ENCODE measurements around the gene SCN3A. TPM values are rescaled to one million over a fixed set of nuclear protein-coding genes. Genes with fewer than 3 reads are reported as not detected.
A peak's percentile ranks its signal among the peaks of the same experiment; 100 is the strongest.

The SCN3A gene
- total and polyA plus RNA-seq, 2 donors (not counting 1 experiment from before 2014, with no cell fraction given) = 5.4 to 6.1 TPM

DNA sequence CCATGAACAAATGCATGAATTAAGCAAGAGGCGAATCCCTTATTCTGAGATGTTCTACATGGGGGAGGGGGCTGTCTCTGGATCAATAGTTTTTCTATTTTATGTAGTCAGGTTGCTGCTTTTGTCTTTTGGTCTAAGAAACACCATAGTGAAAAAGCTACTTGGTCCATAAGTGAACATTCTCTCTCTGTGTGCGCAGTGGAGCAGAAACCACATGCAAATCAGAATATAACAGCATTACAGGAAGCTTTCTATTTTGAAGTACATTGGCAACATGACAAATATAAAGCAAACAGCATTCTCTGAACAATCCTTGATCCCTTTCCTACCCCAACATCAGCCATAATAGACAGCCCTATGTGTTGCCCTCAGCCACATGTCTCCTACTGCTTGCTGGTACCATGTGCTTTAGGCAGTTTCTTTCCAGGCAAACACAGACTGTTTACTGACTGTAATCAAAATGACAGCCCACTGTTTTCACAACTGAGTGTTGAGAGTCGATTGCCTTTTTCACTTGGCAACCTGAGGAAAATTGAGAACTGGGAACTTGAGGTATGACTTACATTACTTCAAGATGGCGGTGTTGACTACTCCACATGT is 10.6 kb downstream of the SCN3A start:
- peak; percentile 71 for DNase-seq
- H4K20me1 ChIP-seq (ENCODE audit: control insufficient read depth, insufficient read depth, low read length, poor library complexity, severe bottlenecking) = no peaks in the 10 kb centered on the region
- no peaks in the 10 kb centered on the region for H3K9me3 Mint-ChIP-seq (ENCODE audit: insufficient read depth)
- H3K27me3 ChIP-seq (replicated peaks in 1 of 4; ENCODE audit: control extremely low read depth in 1 of 4, control insufficient read depth in 3 of 4, insufficient read depth in 4 of 4, low read length in 3 of 4) = no peaks in the 10 kb centered on the region
- H3K79me2 ChIP-seq (ENCODE audit: control insufficient read depth, insufficient read depth, low read length) = peaks cover 63% of the 10 kb centered on the region
- H3K4me2 ChIP-seq (replicated peaks; ENCODE audit: low read depth, low read length, poor library complexity, severe bottlenecking) = peak overlapping the region; percentile 63
- POLR2A ChIA-PET = interaction anchor here (1.0 kb wide), 1 partner anchor 10 kb away, joined by 5 read pairs; the partner anchor contains the start of gene SCN3A
- H3K4me1 ChIP-seq (ENCODE audit: control insufficient read depth in 2 of 2, insufficient read depth in 2 of 2, low read length in 2 of 2) = peaks cover 31 to 66% of the 10 kb centered on the region in 2 donors
- intact Hi-C loops (cut with micrococcal nuclease) = loop anchor here (1.0 kb wide), 1 partner anchor 11 kb away; the partner anchor contains the start of gene SCN3A
- WGBS (ENCODE audit: insufficient coverage) = 42% methylated on average over 3 of the region's 4 CpGs
- CTCF ChIA-PET = interaction anchor here (1.1 to 2.1 kb wide), 3 partner anchors 10 to 179 kb away, joined by 5 to 16 read pairs (median 8); partner anchors contain the start of gene SCN3A
- peak; percentile 92 for ATAC-seq (ENCODE audit: low read depth)
- H3K9me3 ChIP-seq (ENCODE audit: control extremely low read depth in 1 of 3, control insufficient read depth in 2 of 3, insufficient read depth in 1 of 3, low read length in 2 of 3) = no peaks in the 10 kb centered on the region
- H2AFZ ChIP-seq (ENCODE audit: insufficient read depth, low read depth, low read length, poor library complexity, severe bottlenecking) = peak overlapping the region; percentile 59
- H3K27ac ChIP-seq (ENCODE audit: low read length in 2 of 2) = peak overlapping the region; percentile 75 to 82
- peaks cover 47% of the 10 kb centered on the region for H3K4me1 Mint-ChIP-seq
- peak overlapping the region; percentile 61 for H3K4me3 Mint-ChIP-seq
- no peak for TF ChIP-seq EZH2 (IDR thresholded peaks at IDR 0.05; ENCODE audit: borderline replicate concordance, insufficient read depth, low read depth, low read length, poor library complexity, severe bottlenecking)
- TF ChIP-seq, protein P1, sequence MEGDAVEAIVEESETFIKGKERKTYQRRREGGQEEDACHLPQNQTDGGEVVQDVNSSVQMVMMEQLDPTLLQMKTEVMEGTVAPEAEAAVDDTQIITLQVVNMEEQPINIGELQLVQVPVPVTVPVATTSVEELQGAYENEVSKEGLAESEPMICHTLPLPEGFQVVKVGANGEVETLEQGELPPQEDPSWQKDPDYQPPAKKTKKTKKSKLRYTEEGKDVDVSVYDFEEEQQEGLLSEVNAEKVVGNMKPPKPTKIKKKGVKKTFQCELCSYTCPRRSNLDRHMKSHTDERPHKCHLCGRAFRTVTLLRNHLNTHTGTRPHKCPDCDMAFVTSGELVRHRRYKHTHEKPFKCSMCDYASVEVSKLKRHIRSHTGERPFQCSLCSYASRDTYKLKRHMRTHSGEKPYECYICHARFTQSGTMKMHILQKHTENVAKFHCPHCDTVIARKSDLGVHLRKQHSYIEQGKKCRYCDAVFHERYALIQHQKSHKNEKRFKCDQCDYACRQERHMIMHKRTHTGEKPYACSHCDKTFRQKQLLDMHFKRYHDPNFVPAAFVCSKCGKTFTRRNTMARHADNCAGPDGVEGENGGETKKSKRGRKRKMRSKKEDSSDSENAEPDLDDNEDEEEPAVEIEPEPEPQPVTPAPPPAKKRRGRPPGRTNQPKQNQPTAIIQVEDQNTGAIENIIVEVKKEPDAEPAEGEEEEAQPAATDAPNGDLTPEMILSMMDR (IDR thresholded peaks at IDR 0.05) = no peak
- H3K4me3 ChIP-seq (ENCODE audit: control extremely low read depth in 1 of 5, extremely low read depth in 1 of 5, insufficient read depth in 1 of 5, low read depth in 2 of 5, low read length in 4 of 5) = peak overlapping the region in 2 of 5 experiments; percentile 1 to 30
- H3K27me3 Mint-ChIP-seq = peaks cover 3% of the 10 kb centered on the region
- peak overlapping the region; percentile 35 for H3K9ac ChIP-seq (ENCODE audit: low read length)
- peaks cover 0 to 5% of the 10 kb centered on the region in 2 experiments for H3K36me3 ChIP-seq (replicated peaks in 1 of 2; ENCODE audit: control extremely low read depth in 1 of 2, control insufficient read depth in 1 of 2, extremely low read depth in 1 of 2, insufficient read depth in 2 of 2, low read length in 1 of 2)
- peak overlapping the region; percentile 86 for H3K27ac Mint-ChIP-seq

DNA sequence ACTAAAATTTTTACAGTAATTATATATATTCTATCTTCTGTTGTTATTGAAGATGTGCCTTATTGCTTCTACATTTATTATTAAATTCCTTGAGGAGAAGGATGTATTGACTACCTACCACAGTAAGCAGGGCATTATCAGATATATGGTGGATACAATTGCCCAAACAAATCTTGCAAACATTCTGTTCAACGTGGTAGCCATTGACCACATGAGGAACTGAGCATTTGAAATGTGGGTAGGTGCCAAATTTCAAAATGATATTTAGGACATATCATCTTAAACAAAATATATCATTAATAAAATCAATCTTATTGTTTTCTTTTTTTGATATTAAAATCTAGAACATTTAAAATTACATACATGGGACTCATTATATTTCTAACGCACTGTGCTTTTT is 11.1 kb downstream of the SCN3A start:
- CTCF ChIA-PET = interaction anchor here (1.1 to 2.1 kb wide), 3 partner anchors 11 to 178 kb away, joined by 5 to 16 read pairs (median 8); partner anchors contain the start of gene SCN3A
- no peak for TF ChIP-seq EZH2 (IDR thresholded peaks at IDR 0.05; ENCODE audit: borderline replicate concordance, insufficient read depth, low read depth, low read length, poor library complexity, severe bottlenecking)
- TF ChIP-seq, protein P1 (IDR thresholded peaks at IDR 0.05) = no peak
- H3K27ac ChIP-seq (ENCODE audit: low read length in 2 of 2) = peak overlapping the region in 1 of 2 donors; percentile 75

More for the DNA sequence above, 11.1 kb downstream of the SCN3A start:
- Histone ChIP-seq H3K4me2 (replicated peaks; ENCODE audit: low read depth, low read length, poor library complexity, severe bottlenecking) (peak overlapping the region; percentile 63), H3K27me3 (replicated peaks in 1 of 4; ENCODE audit: control extremely low read depth in 1 of 4, control insufficient read depth in 3 of 4, insufficient read depth in 4 of 4, low read length in 3 of 4) (no peaks in the 10 kb centered on the region), H4K20me1 (ENCODE audit: control insufficient read depth, insufficient read depth, low read length, poor library complexity, severe bottlenecking) (no peaks in the 10 kb centered on the region), H3K9ac (ENCODE audit: low read length) (peak overlapping the region; percentile 35), H3K4me3 (ENCODE audit: control extremely low read depth in 1 of 5, extremely low read depth in 1 of 5, insufficient read depth in 1 of 5, low read depth in 2 of 5, low read length in 4 of 5) (peak overlapping the region in 1 of 5 experiments; percentile 30), H3K9me3 (ENCODE audit: control extremely low read depth in 1 of 3, control insufficient read depth in 2 of 3, insufficient read depth in 1 of 3, low read length in 2 of 3) (no peaks in the 10 kb centered on the region), H3K4me1 (ENCODE audit: control insufficient read depth in 2 of 2, insufficient read depth in 2 of 2, low read length in 2 of 2) (peaks cover 31 to 60% of the 10 kb centered on the region in 2 donors), H2AFZ (ENCODE audit: insufficient read depth, low read depth, low read length, poor library complexity, severe bottlenecking) (no peak overlapping the region), H3K79me2 (ENCODE audit: control insufficient read depth, insufficient read depth, low read length) (peaks cover 58% of the 10 kb centered on the region), H3K36me3 (replicated peaks in 1 of 2; ENCODE audit: control extremely low read depth in 1 of 2, control insufficient read depth in 1 of 2, extremely low read depth in 1 of 2, insufficient read depth in 2 of 2, low read length in 1 of 2) (peaks cover 0 to 5% of the 10 kb centered on the region in 2 experiments)
- DNase-seq (no peak), ATAC-seq (ENCODE audit: low read depth) (peak; percentile 37)
- Mint-ChIP-seq H3K27me3 (peaks cover 3% of the 10 kb centered on the region), H3K9me3 (ENCODE audit: insufficient read depth) (no peaks in the 10 kb centered on the region), H3K4me1 (peaks cover 44% of the 10 kb centered on the region), H3K27ac (peak overlapping the region; percentile 86), H3K4me3 (peak overlapping the region; percentile 61)
- intact Hi-C loops (cut with micrococcal nuclease) = loop anchor here (1.0 kb wide), 1 partner anchor 12 kb away; the partner anchor contains the start of gene SCN3A
- POLR2A ChIA-PET = interaction anchor here (1.0 kb wide), 1 partner anchor 11 kb away, joined by 5 read pairs; the partner anchor contains the start of gene SCN3A
- no CpG with 5 or more reads among the region's 2 CpGs for WGBS (ENCODE audit: insufficient coverage)
